Muscle layer of duodenum (tissue), 2 donors: ENCODE data around the gene AKAP8L.
"Not testable (repeated sequence)": the region's sequence is repeated elsewhere in the genome, so short reads cannot be mapped to it uniquely, and the experiment has no call there.

ENCODE experiments used
- H3K27ac ChIP-seq: one replicate; pipeline ENCODE4 v1.7.0; 2013; ENCODE audit warnings: mild to moderate bottlenecking, low read length
- H3K27me3 ChIP-seq: one replicate; pipeline ENCODE4 v1.7.0; 2013; ENCODE audit warnings: low read depth, mild to moderate bottlenecking, control low read depth, low read length
- H3K36me3 ChIP-seq, 2 donors: one replicate each; pipeline ENCODE4 v1.7.0; 2013; ENCODE audit warnings: low read length in 2 of 2, control low read depth in 1 of 2, mild to moderate bottlenecking in 1 of 2; ENCODE audit not compliant: insufficient read depth in 2 of 2, control insufficient read depth in 1 of 2
- H3K4me1 ChIP-seq, 2 donors: one replicate each; pipeline ENCODE4 v1.7.0; 2013; ENCODE audit warnings: low read length in 2 of 2, mild to moderate bottlenecking in 2 of 2, control low read depth in 1 of 2, moderate library complexity in 1 of 2; ENCODE audit not compliant: insufficient read depth in 2 of 2, control insufficient read depth in 1 of 2
- H3K4me3 ChIP-seq, 2 donors: one replicate each; pipeline ENCODE4 v1.7.0; 2013; ENCODE audit warnings: low read length in 2 of 2, low read depth in 1 of 2, mild to moderate bottlenecking in 1 of 2
- H3K9me3 ChIP-seq, 2 donors: one replicate each; pipeline ENCODE4 v1.7.0; 2013; ENCODE audit warnings: low read length in 2 of 2, control low read depth in 1 of 2, mild to moderate bottlenecking in 1 of 2; ENCODE audit not compliant: control insufficient read depth in 1 of 2
- donor health status: healthy.

AKAP8L gene

GRCh38 chr19:15400521-15401396, 18.0 kb downstream of the AKAP8L start:
- peaks cover 6 to 48% of the 10 kb centered on the region in 2 donors for H3K4me1 ChIP-seq
- no peak overlapping the region for H3K4me3 ChIP-seq
- no peaks in the 10 kb centered on the region for H3K27me3 ChIP-seq
- H3K9me3 ChIP-seq: no peaks in the 10 kb centered on the region
- H3K27ac ChIP-seq: no peak overlapping the region
- H3K36me3 ChIP-seq: peaks cover 46 to 66% of the 10 kb centered on the region in 2 donors

DNA sequence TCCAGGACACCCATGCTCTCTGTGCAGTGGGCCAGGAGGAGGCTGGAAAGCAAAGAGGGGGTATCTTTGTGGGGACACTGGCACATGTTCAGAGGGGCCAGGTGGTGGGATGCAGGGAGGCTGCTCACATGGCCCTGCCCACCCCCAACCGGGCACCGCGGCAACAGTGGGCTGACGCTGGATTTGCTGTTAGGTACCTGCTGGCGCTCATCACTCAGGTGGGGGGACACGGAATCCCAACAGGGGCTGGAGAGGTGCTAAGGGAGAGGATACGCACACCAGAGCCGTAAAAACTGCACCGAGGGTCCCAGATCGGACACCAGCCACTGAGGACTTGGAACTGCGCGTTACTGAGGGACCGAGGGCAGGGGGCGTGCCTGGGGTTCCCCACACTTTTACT, 19.2 kb downstream of the AKAP8L start:
- Histone ChIP-seq H3K27me3 (no peaks in the 10 kb centered on the region), H3K4me3 (no peak overlapping the region), H3K36me3 (peaks cover 48 to 69% of the 10 kb centered on the region in 2 donors), H3K27ac (no peak overlapping the region), H3K9me3 (no peaks in the 10 kb centered on the region), H3K4me1 (peaks cover 3 to 39% of the 10 kb centered on the region in 2 donors)

DNA sequence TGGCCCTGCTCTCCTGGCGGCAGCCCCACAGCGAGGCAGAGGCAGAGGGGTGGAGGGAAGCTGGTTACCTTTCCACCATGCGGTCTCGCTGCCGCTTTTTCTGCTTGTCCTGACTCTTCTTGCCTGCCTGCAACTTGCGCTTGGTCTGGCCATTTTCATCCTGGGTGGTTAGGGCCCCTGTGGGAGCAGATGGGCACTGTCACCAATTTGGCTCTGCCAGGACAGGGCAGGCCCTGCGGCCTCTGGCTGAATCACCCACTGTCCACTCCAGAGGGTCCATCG, 19.6 kb downstream of the AKAP8L start:
- Histone ChIP-seq H3K4me3 (no peak overlapping the region), H3K36me3 (peaks cover 53 to 73% of the 10 kb centered on the region in 2 donors), H3K9me3 (no peaks in the 10 kb centered on the region), H3K4me1 (peaks cover 0 to 35% of the 10 kb centered on the region in 2 donors), H3K27ac (no peak overlapping the region), H3K27me3 (no peaks in the 10 kb centered on the region)

DNA sequence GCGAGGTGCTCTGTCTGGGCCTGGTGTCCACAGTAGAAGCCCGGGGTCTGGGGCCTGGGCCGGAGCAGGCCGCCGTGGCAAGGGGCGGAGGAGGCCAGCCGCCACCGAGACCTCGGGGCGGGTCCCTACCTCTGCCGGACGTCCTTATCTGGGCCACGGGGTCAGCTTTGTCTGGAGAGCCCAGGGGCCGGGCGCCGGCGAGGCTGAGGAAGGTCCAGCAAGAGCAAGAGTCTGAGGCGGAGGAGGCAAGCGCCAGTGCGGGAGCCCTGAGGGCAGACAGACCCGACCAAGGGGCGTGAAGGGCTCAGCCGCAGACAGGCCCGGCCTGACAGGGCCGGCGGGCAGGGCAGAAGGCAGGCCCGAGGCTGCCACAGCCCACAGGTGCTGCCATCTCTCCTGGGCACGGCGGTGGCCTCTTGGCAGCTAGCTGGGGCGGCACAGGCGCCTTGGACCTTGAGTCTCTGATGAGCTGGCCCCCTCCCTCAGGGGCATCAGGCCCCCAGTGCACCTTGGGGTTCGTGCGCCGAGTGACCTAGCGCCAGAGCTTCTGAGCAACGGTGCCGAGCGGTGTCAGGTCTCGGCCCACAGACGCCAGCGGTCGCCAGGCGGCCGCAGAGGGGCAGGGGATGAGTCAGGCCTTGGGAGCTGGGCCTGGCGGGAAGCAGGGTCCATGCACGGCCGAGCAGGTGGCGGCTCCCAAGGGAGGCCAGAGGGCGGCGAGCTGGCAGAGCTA, 20.1 kb downstream of the AKAP8L start:
- H3K36me3 ChIP-seq: peaks cover 54 to 76% of the 10 kb centered on the region in 2 donors
- H3K4me1 ChIP-seq: peaks cover 0 to 33% of the 10 kb centered on the region in 2 donors
- H3K27ac ChIP-seq: no peak overlapping the region

GRCh38 chr19:15397782-15398181, 21.0 kb downstream of the AKAP8L start:
- Histone ChIP-seq H3K9me3 (no peaks in the 10 kb centered on the region), H3K36me3 (peaks cover 48 to 78% of the 10 kb centered on the region in 2 donors), H3K4me3 (no peak overlapping the region), H3K27me3 (no peaks in the 10 kb centered on the region), H3K27ac (no peak overlapping the region), H3K4me1 (peaks cover 0 to 24% of the 10 kb centered on the region in 2 donors)

More for the DNA sequence above, 20.1 kb downstream of the AKAP8L start:
- Histone ChIP-seq H3K9me3 (no peaks in the 10 kb centered on the region), H3K4me3 (no peak overlapping the region), H3K27me3 (no peaks in the 10 kb centered on the region)

DNA sequence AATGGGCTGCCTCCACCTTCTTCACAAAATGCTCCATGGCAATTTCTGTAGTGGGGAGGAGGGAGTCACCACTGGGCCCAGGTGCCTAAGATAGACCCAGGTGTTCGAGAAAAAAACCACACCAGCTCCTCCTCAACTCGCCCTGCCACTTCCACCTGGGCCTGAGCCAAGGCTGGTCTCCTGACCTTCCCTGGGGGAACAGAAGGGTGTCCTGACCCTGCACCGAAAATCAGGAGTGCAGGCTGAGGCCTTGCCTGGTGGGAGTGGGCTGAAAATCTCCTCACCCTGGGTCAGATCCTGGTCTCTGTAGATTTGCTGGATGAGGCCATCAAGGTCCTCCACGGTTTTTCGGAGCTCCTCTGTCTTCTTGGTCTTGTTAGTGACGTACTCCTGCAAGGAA, 21.6 kb downstream of the AKAP8L start:
- Histone ChIP-seq H3K9me3 (no peaks in the 10 kb centered on the region), H3K4me1 (peaks cover 0 to 19% of the 10 kb centered on the region in 2 donors), H3K4me3 (no peak overlapping the region), H3K36me3 (peaks cover 43 to 78% of the 10 kb centered on the region in 2 donors), H3K27me3 (no peaks in the 10 kb centered on the region), H3K27ac (no peak overlapping the region)

DNA sequence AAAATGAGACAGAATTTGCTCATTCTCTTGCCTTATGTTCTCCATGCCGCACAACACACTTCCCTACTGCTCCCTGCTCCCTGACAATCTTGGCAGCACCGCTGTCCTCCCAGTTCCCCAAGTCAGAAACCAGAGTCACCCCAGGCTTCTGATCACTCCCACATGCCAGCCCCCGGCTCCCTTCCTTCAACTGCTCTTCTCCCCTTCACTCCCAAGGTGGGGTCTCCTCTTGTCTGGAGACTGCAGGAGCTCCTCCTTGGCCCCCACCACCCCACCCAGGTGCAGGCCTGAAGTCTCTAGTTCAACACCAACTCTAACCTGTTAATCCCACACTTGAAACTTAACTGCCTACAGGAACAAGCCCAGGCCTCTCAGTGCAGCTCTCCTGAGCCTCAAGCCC, 22.4 kb downstream of the AKAP8L start:
- Histone ChIP-seq H3K27me3 (no peaks in the 10 kb centered on the region), H3K27ac (no peak overlapping the region), H3K4me3 (no peak overlapping the region), H3K4me1 (peaks cover 0 to 11% of the 10 kb centered on the region in 2 donors), H3K9me3 (no peaks in the 10 kb centered on the region), H3K36me3 (peaks cover 42 to 79% of the 10 kb centered on the region in 2 donors)

DNA sequence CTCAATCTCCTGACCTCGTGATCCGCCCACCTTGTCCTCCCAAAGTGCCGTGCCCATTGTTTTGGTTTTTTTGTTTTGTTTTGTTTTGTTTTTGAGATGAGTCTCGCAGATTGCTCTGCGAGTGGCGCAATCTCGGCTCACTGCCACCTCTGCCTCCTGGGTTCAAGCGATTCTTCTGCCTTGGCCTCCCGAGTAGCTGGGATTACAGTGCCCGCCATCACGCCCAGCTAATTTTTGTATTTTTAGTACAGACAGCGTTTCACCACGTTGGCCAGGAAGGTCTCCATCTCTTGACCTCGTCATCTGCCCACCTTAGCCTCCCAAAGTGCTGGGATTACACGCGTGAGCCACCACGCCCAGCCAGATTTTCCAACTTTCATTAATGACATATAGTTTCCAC, 23.5 kb downstream of the AKAP8L start:
- not testable (repeated sequence) for H3K27ac ChIP-seq, H3K27me3 ChIP-seq, H3K4me1 ChIP-seq, H3K9me3 ChIP-seq, H3K4me3 ChIP-seq
- H3K36me3 ChIP-seq: peaks cover 44 to 67% of the 10 kb centered on the region in 2 donors

GRCh38 chr19:15394426-15394825, 24.4 kb downstream of the AKAP8L start:
- Histone ChIP-seq H3K27me3 (no peaks in the 10 kb centered on the region), H3K27ac (no peak overlapping the region), H3K9me3 (no peaks in the 10 kb centered on the region), H3K4me1 (peaks cover 0 to 4% of the 10 kb centered on the region in 2 donors), H3K36me3 (peaks cover 40 to 59% of the 10 kb centered on the region in 2 donors), H3K4me3 (no peak overlapping the region)

DNA sequence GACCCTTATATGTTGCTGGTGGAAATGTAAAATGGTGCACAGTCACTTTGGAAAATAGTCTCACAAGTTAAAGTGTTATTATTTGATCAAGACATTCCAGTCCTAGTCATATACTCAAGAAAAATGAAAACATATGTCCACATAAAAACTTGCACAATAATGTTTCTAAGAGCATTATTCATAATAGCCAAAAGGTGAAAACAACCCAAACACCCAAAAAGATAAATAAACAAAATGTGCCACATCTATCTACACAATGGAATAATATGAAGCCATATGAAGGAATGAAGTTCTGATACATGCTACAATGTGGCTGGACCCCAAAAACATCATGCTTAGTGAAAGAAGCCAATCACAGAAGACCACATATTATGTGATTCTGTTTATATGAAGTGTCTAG, 24.8 kb downstream of the AKAP8L start:
- peaks cover 0 to 4% of the 10 kb centered on the region in 2 donors for H3K4me1 ChIP-seq
- no peak overlapping the region for H3K27ac ChIP-seq
- H3K36me3 ChIP-seq: peaks cover 37 to 55% of the 10 kb centered on the region in 2 donors
- no peak overlapping the region for H3K4me3 ChIP-seq
- H3K27me3 ChIP-seq: no peaks in the 10 kb centered on the region
- H3K9me3 ChIP-seq: no peaks in the 10 kb centered on the region

- no peaks in the 10 kb centered on the region for H3K9me3 ChIP-seq
- no peaks in the 10 kb centered on the region for H3K27me3 ChIP-seq
- peaks cover 0 to 4% of the 10 kb centered on the region in 2 donors for H3K4me1 ChIP-seq
- no peak overlapping the region for H3K27ac ChIP-seq
- H3K4me3 ChIP-seq: no peak overlapping the region
- H3K36me3 ChIP-seq: peaks cover 13 to 23% of the 10 kb centered on the region in 2 donors
These were observed 28.0 kb downstream of the AKAP8L start for GRCh38 chr19:15390814-15391213.
